ENCODE measurements around the gene MIP. TPM values are rescaled to one million over a fixed set of nuclear protein-coding genes. Genes with fewer than 3 reads are reported as not detected.
"Not testable (repeated sequence)": the region's sequence is repeated elsewhere in the genome, so short reads cannot be mapped to it uniquely, and the experiment has no call there.

Gene MIP
- total and polyA plus RNA-seq, 2 donors (not counting 1 experiment from before 2014, with no cell fraction given): not detected

GRCh38 chr12:56496704-56497103 lies 42.2 kb upstream of the MIP start:
- peak in 1 of 2 donors; percentile 6 for DNase-seq (ENCODE audit: low read depth in 2 of 2)
- Histone ChIP-seq H3K4me2 (ENCODE audit: extremely low read depth, insufficient read depth, low read length) (peak overlapping the region; percentile 25), H3K4me3 (replicated peaks in 1 of 4; ENCODE audit: control extremely low read depth in 1 of 4, insufficient read depth in 1 of 4, low read depth in 3 of 4, low read length in 4 of 4) (peak overlapping the region in 1 of 4 experiments; percentile 25)
- H4K20me1 ChIP-seq (ENCODE audit: control insufficient read depth, extremely low read depth, insufficient read depth, low read length); H3K9me3 ChIP-seq (ENCODE audit: control insufficient read depth, insufficient read depth, low read depth, low read length); H3K4me1 ChIP-seq (ENCODE audit: control insufficient read depth, extremely low read depth, insufficient read depth, low read length); H3K36me3 ChIP-seq (ENCODE audit: control insufficient read depth, insufficient read depth, low read length); H3K27me3 ChIP-seq (ENCODE audit: control insufficient read depth, insufficient read depth, low read length); H3K27ac ChIP-seq (ENCODE audit: insufficient read depth, low read length); H2AFZ ChIP-seq (ENCODE audit: low read length); H3K79me2 ChIP-seq (ENCODE audit: control insufficient read depth, insufficient read depth, low read length); H3K9ac ChIP-seq (ENCODE audit: insufficient read depth, low read length): not testable (repeated sequence)
- TF ChIP-seq CTCF (conservative IDR thresholded peaks at IDR 0.05 in 1 of 2, IDR thresholded peaks at IDR 0.05 in 1 of 2; ENCODE audit: low read depth in 1 of 2, low read length in 2 of 2): peak; percentile 35 to 42

- not testable (repeated sequence) for H4K20me1 ChIP-seq (ENCODE audit: control insufficient read depth, extremely low read depth, insufficient read depth, low read length); H3K36me3 ChIP-seq (ENCODE audit: control insufficient read depth, insufficient read depth, low read length); H3K9ac ChIP-seq (ENCODE audit: insufficient read depth, low read length); H3K27ac ChIP-seq (ENCODE audit: insufficient read depth, low read length); DNase-seq (ENCODE audit: low read depth in 2 of 2); H3K4me2 ChIP-seq (ENCODE audit: extremely low read depth, insufficient read depth, low read length); H3K4me1 ChIP-seq (ENCODE audit: control insufficient read depth, extremely low read depth, insufficient read depth, low read length); H2AFZ ChIP-seq (ENCODE audit: low read length); H3K9me3 ChIP-seq (ENCODE audit: control insufficient read depth, insufficient read depth, low read depth, low read length); H3K4me3 ChIP-seq (replicated peaks in 1 of 4; ENCODE audit: control extremely low read depth in 1 of 4, insufficient read depth in 1 of 4, low read depth in 3 of 4, low read length in 4 of 4); H3K79me2 ChIP-seq (ENCODE audit: control insufficient read depth, insufficient read depth, low read length)
- H3K27me3 ChIP-seq (ENCODE audit: control insufficient read depth, insufficient read depth, low read length): peaks cover 15% of the 10 kb centered on the region
Observed at GRCh38 chr12:56494481-56494880, 40.0 kb upstream of the MIP start.

- not testable (repeated sequence) for H3K79me2 ChIP-seq (ENCODE audit: control insufficient read depth, insufficient read depth, low read length); H2AFZ ChIP-seq (ENCODE audit: low read length); DNase-seq (ENCODE audit: low read depth in 2 of 2); H3K4me3 ChIP-seq (replicated peaks in 1 of 4; ENCODE audit: control extremely low read depth in 1 of 4, insufficient read depth in 1 of 4, low read depth in 3 of 4, low read length in 4 of 4); H3K4me2 ChIP-seq (ENCODE audit: extremely low read depth, insufficient read depth, low read length); H4K20me1 ChIP-seq (ENCODE audit: control insufficient read depth, extremely low read depth, insufficient read depth, low read length); H3K36me3 ChIP-seq (ENCODE audit: control insufficient read depth, insufficient read depth, low read length); H3K9ac ChIP-seq (ENCODE audit: insufficient read depth, low read length); H3K9me3 ChIP-seq (ENCODE audit: control insufficient read depth, insufficient read depth, low read depth, low read length); H3K27ac ChIP-seq (ENCODE audit: insufficient read depth, low read length); H3K4me1 ChIP-seq (ENCODE audit: control insufficient read depth, extremely low read depth, insufficient read depth, low read length)
- peaks cover 19% of the 10 kb centered on the region for H3K27me3 ChIP-seq (ENCODE audit: control insufficient read depth, insufficient read depth, low read length)
Observed at GRCh38 chr12:56494106-56494415, 39.6 kb upstream of the MIP start.

GRCh38 chr12:56493409-56494105 lies 39.1 kb upstream of the MIP start:
- not testable (repeated sequence) for H3K9ac ChIP-seq (ENCODE audit: insufficient read depth, low read length); H3K79me2 ChIP-seq (ENCODE audit: control insufficient read depth, insufficient read depth, low read length); H3K4me2 ChIP-seq (ENCODE audit: extremely low read depth, insufficient read depth, low read length); H3K36me3 ChIP-seq (ENCODE audit: control insufficient read depth, insufficient read depth, low read length); H4K20me1 ChIP-seq (ENCODE audit: control insufficient read depth, extremely low read depth, insufficient read depth, low read length); H3K27ac ChIP-seq (ENCODE audit: insufficient read depth, low read length); H2AFZ ChIP-seq (ENCODE audit: low read length); H3K4me3 ChIP-seq (replicated peaks in 1 of 4; ENCODE audit: control extremely low read depth in 1 of 4, insufficient read depth in 1 of 4, low read depth in 3 of 4, low read length in 4 of 4); H3K4me1 ChIP-seq (ENCODE audit: control insufficient read depth, extremely low read depth, insufficient read depth, low read length); DNase-seq (ENCODE audit: low read depth in 2 of 2); H3K9me3 ChIP-seq (ENCODE audit: control insufficient read depth, insufficient read depth, low read depth, low read length)
- H3K27me3 ChIP-seq (ENCODE audit: control insufficient read depth, insufficient read depth, low read length): peaks cover 24% of the 10 kb centered on the region
